WTC11 (cell line): ENCODE data around the gene KRTAP10-10. TPM values are rescaled to one million over a fixed set of nuclear protein-coding genes. Genes with fewer than 3 reads are reported as not detected.

Experiments used
- ATAC-seq: fragments of 200-7000 bp; cut with Tn5 transposase; 2 replicates; pipeline ENCODE4 v1.10.0; 2021; ENCODE audit warnings: mild to moderate bottlenecking, moderate library complexity
- CTCF ChIA-PET: fragments of 300-600 bp; sonication (Branson Sonifier 250); formaldehyde crosslinking; loops from one replicate; lab custom pipeline; 2021; ENCODE audit warnings: antibody characterized with exemption; lab: Charles Lee
- POLR2A ChIA-PET: fragments of 350-600 bp; sonication (Branson Sonifier 250); formaldehyde crosslinking; loops from one replicate; lab custom pipeline; 2021; ENCODE audit warnings: antibody characterized with exemption; lab: Charles Lee
- DNase-seq: peaks from one replicate; pipeline ENCODE4 v3.0.0; 2021; ENCODE audit warnings: low spot score
- H3K27ac Mint-ChIP-seq: 2 replicates; pipeline ENCODE4 v1.8.0; 2021; ENCODE audit warnings: mixed read lengths
- H3K27me3 Mint-ChIP-seq: 2 replicates; pipeline ENCODE4 v1.8.0; 2021; ENCODE audit warnings: low read depth, mild to moderate bottlenecking, moderate library complexity, mixed read lengths
- H3K36me3 Mint-ChIP-seq: 2 replicates; pipeline ENCODE4 v1.8.0; 2021; ENCODE audit warnings: mixed read lengths
- H3K4me1 Mint-ChIP-seq: 2 replicates; pipeline ENCODE4 v1.8.0; 2022; ENCODE audit warnings: mixed read lengths
- H3K4me3 Mint-ChIP-seq: 2 replicates; pipeline ENCODE4 v1.8.0; 2021; ENCODE audit warnings: mild to moderate bottlenecking, moderate library complexity, mixed read lengths
- H3K9me3 Mint-ChIP-seq: 2 replicates; pipeline ENCODE4 v1.8.0; 2021; ENCODE audit warnings: mixed read lengths
- ATF6 ChIP-seq: sonication (generic); formaldehyde crosslinking; IDR thresholded peaks from 2 replicates; pipeline ENCODE4 v1.8.1; 2023; ENCODE audit warnings: mild to moderate bottlenecking, missing genetic modification reagents
- CDX4 ChIP-seq: fragments of 250-450 bp; sonication (Bioruptor Pico); IDR thresholded peaks from 2 replicates; pipeline ENCODE4 v1.9.0; 2021; ENCODE audit warnings: moderate library complexity, mild to moderate bottlenecking, inconsistent platforms, borderline replicate concordance
- ETV6 ChIP-seq: sonication (generic); formaldehyde crosslinking; IDR thresholded peaks from 2 replicates; pipeline ENCODE4 v1.8.1; 2022; ENCODE audit warnings: mild to moderate bottlenecking, missing genetic modification reagents
- HMGXB4 ChIP-seq: sonication (generic); formaldehyde crosslinking; IDR thresholded peaks from 2 replicates; pipeline ENCODE4 v1.8.1; 2023; ENCODE audit warnings: mild to moderate bottlenecking, moderate library complexity, missing genetic modification reagents
- IRF2 ChIP-seq: sonication (generic); formaldehyde crosslinking; IDR thresholded peaks from 2 replicates; pipeline ENCODE4 v1.8.0; 2022; ENCODE audit warnings: low read depth, missing genetic modification reagents, borderline replicate concordance
- RELA ChIP-seq: sonication (generic); formaldehyde crosslinking; IDR thresholded peaks from 2 replicates; pipeline ENCODE4 v1.8.1; 2022; ENCODE audit warnings: missing genetic modification reagents, mild to moderate bottlenecking, borderline replicate concordance
- SMAD4 ChIP-seq: sonication (generic); formaldehyde crosslinking; IDR thresholded peaks from 2 replicates; pipeline ENCODE4 v1.8.0; 2022; ENCODE audit warnings: mild to moderate bottlenecking, missing genetic modification reagents
- SOX15 ChIP-seq: fragments of 250-450 bp; sonication (Bioruptor Pico); IDR thresholded peaks from 2 replicates; pipeline ENCODE4 v1.9.0; 2021; ENCODE audit warnings: mild to moderate bottlenecking
- TCF7 ChIP-seq: sonication (generic); formaldehyde crosslinking; IDR thresholded peaks from 2 replicates; pipeline ENCODE4 v1.8.0; 2022; ENCODE audit warnings: mild to moderate bottlenecking, low read depth, missing genetic modification reagents, moderate library complexity
- ZNF121 ChIP-seq: sonication (generic); formaldehyde crosslinking; IDR thresholded peaks from 2 replicates; pipeline ENCODE4 v1.8.0; 2023; ENCODE audit warnings: missing genetic modification reagents
- ZNF281 ChIP-seq: sonication (generic); formaldehyde crosslinking; IDR thresholded peaks from 2 replicates; pipeline ENCODE4 v1.8.0; 2023; ENCODE audit warnings: mild to moderate bottlenecking, missing genetic modification reagents
- ZNF317 ChIP-seq: sonication (generic); formaldehyde crosslinking; IDR thresholded peaks from 2 replicates; pipeline ENCODE4 v1.8.1; 2023; ENCODE audit warnings: low read depth, mild to moderate bottlenecking, moderate library complexity, missing genetic modification reagents, borderline replicate concordance
- ZNF532 ChIP-seq: fragments of 250-450 bp; sonication (Bioruptor Pico); IDR thresholded peaks from 2 replicates; pipeline ENCODE4 v1.9.0; 2021; ENCODE audit warnings: mild to moderate bottlenecking, borderline replicate concordance
- total RNA-seq: library from RNA; stranded (reverse); gene quantifications from 3 replicates; pipeline ENCODE4 v1.2.3, GENCODE V29; 2021

KRTAP10-10 gene
- total RNA-seq, 1 experiment from 2014 or later, result not detected

GRCh38 chr21:44612029-44612486, 25.1 kb upstream of the KRTAP10-10 start, which contains the start of gene KRTAP10-8:
TSS of gene KRTAP10-8 (plus strand) at chr21:44612079. CDS start at chr21:44612101, 22 bp downstream.
- ATAC-seq (no peak), DNase-seq (no peak)
- Mint-ChIP-seq H3K27me3 (peaks cover 4% of the 10 kb centered on the region), H3K36me3 (peaks cover 33% of the 10 kb centered on the region), H3K27ac (no peak within 1 kb of the TSS), H3K4me3 (no peak within 1 kb of the TSS), H3K4me1 (peaks cover 19% of the 10 kb centered on the region), H3K9me3 (peaks cover 31% of the 10 kb centered on the region)
- CTCF ChIA-PET, result no interaction called here
- POLR2A ChIA-PET, result no interaction called here
- TF ChIP-seq IRF2 (no peak), RELA (CRISPR knock-in tag) (0 out of 2 replicates have a peak, but pooled peaks have one; percentile 54)

- peaks cover 33% of the 10 kb centered on the region for H3K36me3 Mint-ChIP-seq
- peaks cover 31% of the 10 kb centered on the region for H3K9me3 Mint-ChIP-seq
- H3K27me3 Mint-ChIP-seq, result peaks cover 4% of the 10 kb centered on the region
- no peak overlapping the region for H3K4me3 Mint-ChIP-seq
- H3K4me1 Mint-ChIP-seq, result peaks cover 23% of the 10 kb centered on the region
- TF ChIP-seq RELA (CRISPR knock-in tag), result 0 out of 2 replicates have a peak, but pooled peaks have one; percentile 5
- TF ChIP-seq ZNF317 (CRISPR knock-in tag), result no peak
- no peak for TF ChIP-seq HMGXB4 (CRISPR knock-in tag)
- TF ChIP-seq ATF6 (CRISPR knock-in tag), result no peak
- TF ChIP-seq ETV6 (CRISPR knock-in tag), result no peak
- no peak for TF ChIP-seq SMAD4 (CRISPR knock-in tag)
- TF ChIP-seq ZNF281, result no peak
- TF ChIP-seq IRF2, result no peak
- H3K27ac Mint-ChIP-seq, result peak overlapping the region; percentile 72
- DNase-seq (no peak), ATAC-seq (no peak)
- ChIA-PET CTCF (no interaction called here), POLR2A (no interaction called here)
Measured at GRCh38 chr21:44612669-44613229, 24.4 kb upstream of the KRTAP10-10 start.

GRCh38 chr21:44613386-44614155, 23.6 kb upstream of the KRTAP10-10 start:
- Mint-ChIP-seq H3K9me3 (peaks cover 32% of the 10 kb centered on the region), H3K27ac (0 out of 2 replicates have a peak overlapping the region, but pooled peaks have one; percentile 72), H3K36me3 (peaks cover 34% of the 10 kb centered on the region), H3K4me1 (peaks cover 27% of the 10 kb centered on the region), H3K27me3 (peaks cover 4% of the 10 kb centered on the region), H3K4me3 (no peak overlapping the region)
- ChIA-PET POLR2A (no interaction called here), CTCF (no interaction called here)
- no peak for ATAC-seq
- no peak for DNase-seq
- TF ChIP-seq ATF6 (CRISPR knock-in tag), result no peak
- TF ChIP-seq CDX4, result no peak
- TF ChIP-seq ZNF121 (CRISPR knock-in tag), result no peak
- TF ChIP-seq SOX15 (CRISPR knock-in tag), result no peak
- TF ChIP-seq ZNF532, result no peak
- no peak for TF ChIP-seq TCF7 (CRISPR knock-in tag)
